ENCODE data around the gene SPATA20. TPM values are rescaled to one million over a fixed set of nuclear protein-coding genes. Genes with fewer than 3 reads are reported as not detected.

Gene SPATA20
- total and polyA plus RNA-seq, 7 donors = 4.8 to 25.8 (median 16.7) TPM

- no peak overlapping the region for H3K27ac ChIP-seq
- H3K4me3 ChIP-seq = no peak overlapping the region
- no peaks in the 10 kb centered on the region for H3K9me3 ChIP-seq
- no peaks in the 10 kb centered on the region for H3K36me3 ChIP-seq (ENCODE audit: insufficient read depth in 1 of 2, low read depth in 1 of 2)
- DNase-seq = no peak
- WGBS, 3 donors = 85 to 91% (median 91%) methylated on average over 9 of the region's 9 CpGs
- H3K4me1 ChIP-seq = peaks cover 3% of the 10 kb centered on the region
- ATAC-seq = no peak
- no peaks in the 10 kb centered on the region for H3K27me3 ChIP-seq (ENCODE audit: insufficient read depth in 3 of 3, low read length in 2 of 3)
- intact Hi-C loops (cut with DNase I) = no loop called here
- no peak for TF ChIP-seq CTCF (IDR thresholded peaks at IDR 0.05)
Observed at GRCh38 chr17:50586421-50587247, 39.7 kb downstream of the SPATA20 start.

- DNase-seq (no peak), ATAC-seq (no peak)
- intact Hi-C loops (cut with DNase I) = no loop called here
- Histone ChIP-seq H3K4me1 (peaks cover 3% of the 10 kb centered on the region), H3K9me3 (no peaks in the 10 kb centered on the region), H3K27ac (no peak overlapping the region), H3K4me3 (no peak overlapping the region), H3K27me3 (ENCODE audit: insufficient read depth in 3 of 3, low read length in 2 of 3) (no peaks in the 10 kb centered on the region), H3K36me3 (ENCODE audit: insufficient read depth in 1 of 2, low read depth in 1 of 2) (no peaks in the 10 kb centered on the region)
- no peak for TF ChIP-seq CTCF (IDR thresholded peaks at IDR 0.05)
- WGBS, 3 donors = 89 to 92% (median 89%) methylated on average over 9 of the region's 9 CpGs
Observed at GRCh38 chr17:50587571-50587970, 40.6 kb downstream of the SPATA20 start.

- no peak overlapping the region for H3K27ac ChIP-seq
- no peak for DNase-seq
- no peak for ATAC-seq
- H3K27me3 ChIP-seq (ENCODE audit: insufficient read depth in 3 of 3, low read length in 2 of 3) = no peaks in the 10 kb centered on the region
- no peaks in the 10 kb centered on the region for H3K36me3 ChIP-seq (ENCODE audit: insufficient read depth in 1 of 2, low read depth in 1 of 2)
- intact Hi-C loops (cut with DNase I) = no loop called here
- WGBS, 3 donors = 73 to 75% (median 73%) methylated on average over 18 of the region's 18 CpGs
- no peak for TF ChIP-seq CTCF (IDR thresholded peaks at IDR 0.05)
- peaks cover 3% of the 10 kb centered on the region for H3K4me1 ChIP-seq
- H3K9me3 ChIP-seq = no peaks in the 10 kb centered on the region
- H3K4me3 ChIP-seq = no peak overlapping the region
Observed at GRCh38 chr17:50588391-50589049, 41.5 kb downstream of the SPATA20 start.

- no peaks in the 10 kb centered on the region for H3K27me3 ChIP-seq (ENCODE audit: insufficient read depth in 3 of 3, low read length in 2 of 3)
- no peaks in the 10 kb centered on the region for H3K9me3 ChIP-seq
- H3K27ac ChIP-seq = no peak overlapping the region
- DNase-seq (no peak), ATAC-seq (no peak)
- 50 to 57% (median 51%) methylated on average over 10 of the region's 10 CpGs for WGBS, 3 donors
- H3K4me1 ChIP-seq = peaks cover 3% of the 10 kb centered on the region
- no peaks in the 10 kb centered on the region for H3K36me3 ChIP-seq (ENCODE audit: insufficient read depth in 1 of 2, low read depth in 1 of 2)
- TF ChIP-seq CTCF (IDR thresholded peaks at IDR 0.05) = no peak
- intact Hi-C loops (cut with DNase I) = no loop called here
- no peak overlapping the region for H3K4me3 ChIP-seq
Observed at GRCh38 chr17:50589095-50589705, 42.2 kb downstream of the SPATA20 start.

All from psoas muscle (tissue), 8 donors.